GM18505 (cell line): ENCODE measurements around the gene TGOLN2.
"Not testable (repeated sequence)": the region's sequence is repeated elsewhere in the genome, so short reads cannot be mapped to it uniquely, and the experiment has no call there.

Experiments used
- ATAC-seq: cut with Tn5 transposase; IDR thresholded peaks from one replicate; pipeline ENCODE4 v1.9.1; 2021; ENCODE audit not compliant: unreplicated experiment
- POLR2A ChIP-seq: IDR thresholded peaks from 4 replicates; pipeline ENCODE4 v1.6.1; 2011; ENCODE audit warnings: borderline replicate concordance; ENCODE audit not compliant: insufficient read depth, insufficient read length; ENCODE audit errors: extremely low read depth

The TGOLN2 gene

DNA sequence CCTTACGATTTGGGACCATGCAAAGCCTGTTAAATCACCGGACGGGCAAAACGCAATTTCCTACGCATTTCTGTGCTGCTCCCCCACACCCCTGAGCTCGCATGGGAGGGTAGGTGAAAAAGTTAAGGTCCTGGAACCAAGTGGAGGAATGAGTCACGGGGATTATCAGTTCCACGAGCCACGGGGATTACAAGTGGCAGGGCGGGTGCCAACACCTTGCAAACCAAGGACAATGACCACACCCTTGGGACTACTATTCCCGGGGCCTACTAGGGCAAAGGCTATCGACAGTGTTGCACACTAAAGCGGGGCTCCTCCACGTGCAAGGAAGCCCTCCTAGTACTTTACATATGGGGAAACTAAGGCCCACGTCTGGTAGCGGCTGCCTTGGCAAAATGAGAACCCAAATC, 26.1 kb upstream of the TGOLN2 start:
- peak; percentile 12 for ATAC-seq
- TF ChIP-seq POLR2A = no peak

DNA sequence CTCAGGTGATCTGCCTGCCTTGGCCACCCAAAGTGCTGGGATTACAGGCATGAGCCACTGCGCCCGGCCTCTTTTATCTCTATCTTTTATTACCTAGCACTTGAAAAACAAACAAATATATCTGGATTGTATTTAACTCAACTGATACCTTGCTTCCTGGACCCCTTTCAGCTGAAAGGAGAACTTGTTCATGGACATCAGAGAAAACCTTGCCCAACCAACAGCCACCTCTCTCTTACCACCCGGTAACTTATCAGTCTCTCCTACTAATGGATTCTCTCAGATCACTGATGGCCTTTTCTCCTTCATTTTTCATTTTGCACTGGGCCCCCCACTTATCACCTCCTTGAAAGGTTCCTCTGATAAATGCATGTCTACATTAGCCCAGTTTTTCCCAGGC, 19.8 kb upstream of the TGOLN2 start:
- ATAC-seq = no peak
- TF ChIP-seq POLR2A = no peak

GRCh38 chr2:85344356-85344954, 16.7 kb upstream of the TGOLN2 start:
- no peak for ATAC-seq
- no peak for TF ChIP-seq POLR2A

DNA sequence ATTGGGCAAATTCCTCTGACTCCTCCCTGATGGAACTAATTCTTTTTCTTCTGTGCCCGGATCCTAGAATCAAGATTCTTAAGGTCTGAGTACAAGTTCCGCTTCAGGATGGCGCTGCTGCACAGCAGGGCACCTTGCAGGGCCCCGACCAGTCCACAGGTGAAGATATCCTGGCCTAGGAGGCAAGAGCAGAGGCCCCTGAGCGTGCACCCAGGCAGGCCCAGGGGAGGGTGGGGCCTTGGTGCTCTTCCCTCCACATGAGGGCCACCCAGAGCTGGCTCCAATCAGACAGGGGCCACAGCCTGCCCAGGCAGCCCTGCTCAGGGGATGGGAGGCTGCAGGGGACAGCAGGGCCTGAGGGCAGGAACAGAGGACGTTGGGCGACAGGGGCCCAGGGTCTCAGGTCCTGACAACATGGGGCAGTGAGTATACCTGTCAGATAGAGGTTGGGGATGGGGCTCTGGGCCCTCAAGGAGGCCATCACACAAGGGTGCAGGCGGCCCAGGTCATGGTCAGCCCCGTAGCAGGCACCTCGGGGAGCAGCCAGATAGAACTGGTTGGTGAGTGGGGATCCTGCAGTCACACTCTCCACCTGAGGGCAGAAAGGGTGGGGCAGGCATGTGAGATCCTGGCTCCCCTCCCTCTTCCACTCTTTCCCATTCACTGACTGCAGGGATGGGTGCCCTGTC, 15.6 kb upstream of the TGOLN2 start:
- not testable (repeated sequence) for ATAC-seq

DNA sequence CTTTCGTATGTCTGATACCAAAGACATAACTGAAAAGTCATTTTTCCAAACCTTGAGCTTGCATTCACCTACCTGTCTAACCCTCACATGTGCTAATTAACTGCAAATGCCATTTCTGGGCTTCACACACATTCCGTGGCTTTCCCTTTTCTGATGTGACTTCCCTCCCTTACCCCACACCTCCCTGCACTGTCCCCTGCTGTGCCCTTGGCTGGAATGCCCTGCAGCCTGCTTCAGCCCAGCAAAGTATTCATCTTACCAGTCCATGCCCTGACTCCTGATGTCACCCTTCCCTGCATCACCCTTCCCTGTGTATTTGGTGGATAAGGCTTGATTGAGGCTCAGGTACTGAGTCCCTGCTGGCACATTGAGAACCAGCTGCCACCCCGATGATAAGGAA, 14.4 kb upstream of the TGOLN2 start:
- TF ChIP-seq POLR2A = no peak
- ATAC-seq = no peak

- ATAC-seq = no peak
- no peak for TF ChIP-seq POLR2A
Observed at GRCh38 chr2:85341269-85342029, 13.7 kb upstream of the TGOLN2 start.

DNA sequence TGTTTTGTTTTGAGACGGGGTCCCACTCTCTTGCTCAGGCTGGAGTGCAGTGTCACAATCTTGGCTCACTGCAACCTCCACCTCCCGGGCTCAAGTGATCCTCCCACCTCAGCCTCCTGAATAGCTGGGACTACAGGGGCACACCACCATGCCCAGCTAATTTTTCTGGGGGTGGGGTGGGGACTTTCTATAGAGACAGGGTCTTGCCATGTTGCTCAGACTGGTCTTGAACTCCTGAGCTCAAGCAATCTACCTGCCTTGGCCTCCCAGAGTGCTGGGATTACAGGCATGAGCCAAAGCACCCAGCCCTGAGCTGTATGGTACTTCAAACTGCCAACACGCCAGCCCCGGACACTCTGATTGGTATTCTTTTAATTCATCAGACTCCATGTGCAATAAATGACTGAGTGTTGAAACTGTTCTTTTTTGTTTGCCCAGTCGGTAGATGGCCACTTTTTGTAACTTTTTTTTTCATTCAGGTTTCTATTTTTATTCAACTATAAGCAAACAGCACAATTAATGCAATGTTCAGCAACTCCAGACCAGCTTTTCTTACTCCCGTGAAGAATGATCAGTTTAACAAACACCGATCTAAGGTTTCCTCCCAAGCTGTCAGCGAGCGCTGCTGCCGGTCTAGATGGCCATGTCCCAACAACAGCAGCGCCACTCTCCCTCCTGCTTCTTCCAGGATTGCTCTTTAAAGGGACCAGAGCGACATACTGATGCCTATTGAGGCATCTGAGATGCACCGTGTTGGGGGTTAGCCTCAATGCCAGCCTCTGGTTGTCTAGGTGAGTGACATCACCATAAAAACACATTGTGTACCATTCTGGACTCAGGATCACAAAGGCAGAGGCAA, 12.5 kb upstream of the TGOLN2 start:
- ATAC-seq = no peak
- no peak for TF ChIP-seq POLR2A

GRCh38 chr2:85334928-85335327, 7.1 kb upstream of the TGOLN2 start:
- TF ChIP-seq POLR2A = no peak
- ATAC-seq = no peak

DNA sequence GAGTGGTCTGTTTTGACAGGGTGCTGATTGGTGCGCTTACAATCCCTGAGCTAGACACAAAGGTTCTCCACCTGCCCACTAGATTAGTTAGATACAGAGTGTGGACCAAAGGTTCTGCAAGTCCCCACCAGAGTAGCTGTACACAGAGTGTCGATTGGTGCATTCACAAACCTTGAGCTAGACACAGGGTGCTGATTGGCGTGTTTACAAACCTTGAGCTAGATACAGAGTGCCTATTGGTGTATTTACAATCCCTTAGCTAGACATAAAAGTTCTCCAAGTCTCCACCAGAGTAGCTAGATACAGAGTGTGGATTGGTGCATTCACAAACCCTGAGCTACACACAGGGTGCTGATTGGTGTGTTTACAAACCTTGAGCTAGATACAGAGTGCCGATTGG, 6.1 kb upstream of the TGOLN2 start:
- not testable (repeated sequence) for ATAC-seq

DNA sequence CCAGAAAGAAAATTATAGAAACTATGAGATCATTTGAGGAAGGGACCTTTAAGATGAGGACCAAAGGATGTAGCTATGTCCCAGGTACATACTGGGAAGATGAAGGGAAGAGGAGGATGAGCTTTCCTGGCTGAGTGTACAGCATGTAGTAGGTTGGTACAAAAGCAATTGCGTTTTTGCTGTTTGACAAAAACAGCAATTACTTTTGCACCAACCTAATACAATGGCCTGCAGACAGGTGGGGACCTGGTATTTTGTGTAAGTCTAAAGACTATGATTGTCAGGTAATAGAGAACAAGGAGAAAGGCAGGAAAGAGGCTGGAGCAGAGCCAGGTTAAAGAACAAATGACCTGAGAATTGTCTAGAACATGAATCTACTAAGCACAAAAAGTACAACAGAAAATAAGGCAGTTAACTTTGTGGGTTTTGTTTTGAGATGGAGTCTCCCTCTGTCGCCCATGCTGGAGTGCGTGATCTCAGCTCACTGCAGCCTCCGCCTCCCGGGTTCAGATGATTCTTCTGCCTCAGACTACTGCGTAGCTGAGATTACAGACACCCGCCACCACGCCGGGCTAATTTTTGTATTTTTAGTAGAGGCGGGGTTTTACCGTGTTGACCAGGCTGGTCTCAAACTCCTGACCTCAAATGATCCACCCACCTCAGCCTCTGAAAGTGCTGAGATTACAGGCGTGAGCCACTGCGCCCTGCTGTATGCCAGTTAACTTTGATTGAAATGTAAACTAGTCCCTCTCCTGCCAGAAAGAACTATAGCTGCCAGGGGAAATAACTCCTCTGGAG, 3.2 kb upstream of the TGOLN2 start:
- ATAC-seq = no peak
- TF ChIP-seq POLR2A = no peak

DNA sequence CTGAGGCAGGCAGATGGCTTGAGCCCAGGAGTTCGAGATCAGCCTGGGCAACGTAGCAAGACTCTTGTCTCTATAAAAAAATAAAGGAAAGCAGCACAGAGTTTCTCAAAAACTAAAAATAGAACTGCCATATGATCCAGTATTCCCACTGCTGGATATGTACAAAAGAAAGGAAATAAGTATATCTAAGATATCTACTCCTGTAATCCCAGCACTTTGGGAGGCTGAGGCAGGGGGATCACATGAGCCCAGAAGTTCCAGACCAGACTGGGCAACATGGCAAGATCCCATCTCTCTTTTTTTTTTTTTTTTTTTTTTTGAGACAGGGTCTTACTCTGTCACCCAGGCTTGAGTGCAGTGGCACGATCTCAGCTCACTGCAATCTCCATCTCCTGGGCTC, 1.9 kb upstream of the TGOLN2 start:
- ATAC-seq = not testable (repeated sequence)

DNA sequence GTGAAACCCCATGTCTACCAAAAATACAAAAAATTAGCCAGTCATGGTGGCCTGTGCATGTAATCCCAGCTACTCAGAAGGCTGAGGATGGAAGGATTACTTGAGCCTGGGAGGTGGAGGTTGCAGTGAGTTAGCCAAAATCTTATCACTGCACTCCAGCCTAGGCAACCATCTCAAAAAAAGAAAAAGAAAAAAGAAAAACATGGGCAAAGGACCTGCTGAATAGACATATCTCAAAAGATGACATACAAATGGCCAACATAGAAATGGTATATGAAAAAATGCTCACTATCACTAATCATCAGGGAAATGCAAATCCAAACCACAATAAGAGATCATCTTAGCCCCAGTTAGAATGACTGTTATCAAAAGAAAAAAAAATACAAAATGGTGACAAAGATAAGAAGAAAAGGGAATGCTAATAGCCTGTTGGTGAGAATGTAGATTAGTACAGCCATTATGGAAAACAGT, 1.4 kb upstream of the TGOLN2 start:
- ATAC-seq = no peak

More for the DNA sequence above, 1.4 kb upstream of the TGOLN2 start:
- TF ChIP-seq POLR2A = no peak
